ENCODE data around the gene ACTR8.

DNA sequence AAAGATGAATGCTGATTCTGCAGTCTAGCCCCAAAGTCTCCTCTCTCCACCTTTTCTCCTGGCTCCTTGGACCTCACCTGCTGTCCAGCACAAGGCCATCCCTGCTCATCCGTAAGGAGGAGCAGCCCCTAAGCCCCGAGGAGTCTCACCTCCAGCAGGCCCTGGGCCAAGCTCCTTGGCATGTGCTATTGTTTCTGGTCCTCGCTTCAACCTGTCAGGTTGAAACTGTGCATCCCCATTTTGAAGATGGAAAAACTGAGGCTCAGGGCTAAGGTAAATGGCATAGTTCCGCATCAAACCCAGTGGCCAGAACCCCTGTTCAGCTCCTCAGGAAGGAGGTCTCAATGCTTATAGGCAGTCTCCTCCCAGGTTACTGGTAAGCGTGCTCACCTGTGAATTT lies 61.9 kb downstream of the ACTR8 start:
- no peak for TF ChIP-seq POLR2A (IDR thresholded peaks at IDR 0.05)
- TF ChIP-seq CTCF (IDR thresholded peaks at IDR 0.05) = no peak
